OCI-LY1 (cell line): ENCODE results near the gene ITSN1.

Experiments
- EZH2 ChIP-seq: fragments of 200-600 bp; sonication (generic), shearing (Covaris generic); IDR thresholded peaks from 2 replicates; pipeline ENCODE4 v1.8.0; 2017; ENCODE audit warnings: borderline replicate concordance, mixed run types, mild to moderate bottlenecking, antibody characterized with exemption, low read length, moderate library complexity, mixed read lengths
- TF ChIP-seq, protein P1 (sequence below): fragments of 200-600 bp; sonication (generic), shearing (Covaris generic); IDR thresholded peaks from 2 replicates; pipeline ENCODE4 v1.5.1; 2017; ENCODE audit warnings: mild to moderate bottlenecking, antibody characterized with exemption, low read length, moderate library complexity, mixed read lengths

GRCh38 chr21:33699277-33699676 lies 57.0 kb downstream of the ITSN1 start:
- TF ChIP-seq, protein P1, sequence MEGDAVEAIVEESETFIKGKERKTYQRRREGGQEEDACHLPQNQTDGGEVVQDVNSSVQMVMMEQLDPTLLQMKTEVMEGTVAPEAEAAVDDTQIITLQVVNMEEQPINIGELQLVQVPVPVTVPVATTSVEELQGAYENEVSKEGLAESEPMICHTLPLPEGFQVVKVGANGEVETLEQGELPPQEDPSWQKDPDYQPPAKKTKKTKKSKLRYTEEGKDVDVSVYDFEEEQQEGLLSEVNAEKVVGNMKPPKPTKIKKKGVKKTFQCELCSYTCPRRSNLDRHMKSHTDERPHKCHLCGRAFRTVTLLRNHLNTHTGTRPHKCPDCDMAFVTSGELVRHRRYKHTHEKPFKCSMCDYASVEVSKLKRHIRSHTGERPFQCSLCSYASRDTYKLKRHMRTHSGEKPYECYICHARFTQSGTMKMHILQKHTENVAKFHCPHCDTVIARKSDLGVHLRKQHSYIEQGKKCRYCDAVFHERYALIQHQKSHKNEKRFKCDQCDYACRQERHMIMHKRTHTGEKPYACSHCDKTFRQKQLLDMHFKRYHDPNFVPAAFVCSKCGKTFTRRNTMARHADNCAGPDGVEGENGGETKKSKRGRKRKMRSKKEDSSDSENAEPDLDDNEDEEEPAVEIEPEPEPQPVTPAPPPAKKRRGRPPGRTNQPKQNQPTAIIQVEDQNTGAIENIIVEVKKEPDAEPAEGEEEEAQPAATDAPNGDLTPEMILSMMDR, result no peak
- no peak for TF ChIP-seq EZH2
